RPMI7951 (cell line): ENCODE results near the gene RTEL1. TPM values are rescaled to one million over a fixed set of nuclear protein-coding genes. Genes with fewer than 3 reads are reported as not detected.
"Not testable (repeated sequence)": the region's sequence is repeated elsewhere in the genome, so short reads cannot be mapped to it uniquely, and the experiment has no call there.

Experiments used
- DNase-seq: peaks from one replicate; pipeline ENCODE4 v3.0.0-alpha.2; 2012; ENCODE audit warnings: low read depth
- total RNA-seq: library from RNA; depleted of rRNA; stranded (reverse); fragments of >200 nt; shearing (Covaris generic); gene quantifications from 2 replicates; pipeline ENCODE4 v1.2.3, GENCODE V29; 2014; rRNA removed

Gene RTEL1, protein sequence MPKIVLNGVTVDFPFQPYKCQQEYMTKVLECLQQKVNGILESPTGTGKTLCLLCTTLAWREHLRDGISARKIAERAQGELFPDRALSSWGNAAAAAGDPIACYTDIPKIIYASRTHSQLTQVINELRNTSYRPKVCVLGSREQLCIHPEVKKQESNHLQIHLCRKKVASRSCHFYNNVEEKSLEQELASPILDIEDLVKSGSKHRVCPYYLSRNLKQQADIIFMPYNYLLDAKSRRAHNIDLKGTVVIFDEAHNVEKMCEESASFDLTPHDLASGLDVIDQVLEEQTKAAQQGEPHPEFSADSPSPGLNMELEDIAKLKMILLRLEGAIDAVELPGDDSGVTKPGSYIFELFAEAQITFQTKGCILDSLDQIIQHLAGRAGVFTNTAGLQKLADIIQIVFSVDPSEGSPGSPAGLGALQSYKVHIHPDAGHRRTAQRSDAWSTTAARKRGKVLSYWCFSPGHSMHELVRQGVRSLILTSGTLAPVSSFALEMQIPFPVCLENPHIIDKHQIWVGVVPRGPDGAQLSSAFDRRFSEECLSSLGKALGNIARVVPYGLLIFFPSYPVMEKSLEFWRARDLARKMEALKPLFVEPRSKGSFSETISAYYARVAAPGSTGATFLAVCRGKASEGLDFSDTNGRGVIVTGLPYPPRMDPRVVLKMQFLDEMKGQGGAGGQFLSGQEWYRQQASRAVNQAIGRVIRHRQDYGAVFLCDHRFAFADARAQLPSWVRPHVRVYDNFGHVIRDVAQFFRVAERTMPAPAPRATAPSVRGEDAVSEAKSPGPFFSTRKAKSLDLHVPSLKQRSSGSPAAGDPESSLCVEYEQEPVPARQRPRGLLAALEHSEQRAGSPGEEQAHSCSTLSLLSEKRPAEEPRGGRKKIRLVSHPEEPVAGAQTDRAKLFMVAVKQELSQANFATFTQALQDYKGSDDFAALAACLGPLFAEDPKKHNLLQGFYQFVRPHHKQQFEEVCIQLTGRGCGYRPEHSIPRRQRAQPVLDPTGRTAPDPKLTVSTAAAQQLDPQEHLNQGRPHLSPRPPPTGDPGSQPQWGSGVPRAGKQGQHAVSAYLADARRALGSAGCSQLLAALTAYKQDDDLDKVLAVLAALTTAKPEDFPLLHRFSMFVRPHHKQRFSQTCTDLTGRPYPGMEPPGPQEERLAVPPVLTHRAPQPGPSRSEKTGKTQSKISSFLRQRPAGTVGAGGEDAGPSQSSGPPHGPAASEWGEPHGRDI (N-terminal part only)
- total RNA-seq: 17.4 and 18.7 TPM in 2 replicates

DNA sequence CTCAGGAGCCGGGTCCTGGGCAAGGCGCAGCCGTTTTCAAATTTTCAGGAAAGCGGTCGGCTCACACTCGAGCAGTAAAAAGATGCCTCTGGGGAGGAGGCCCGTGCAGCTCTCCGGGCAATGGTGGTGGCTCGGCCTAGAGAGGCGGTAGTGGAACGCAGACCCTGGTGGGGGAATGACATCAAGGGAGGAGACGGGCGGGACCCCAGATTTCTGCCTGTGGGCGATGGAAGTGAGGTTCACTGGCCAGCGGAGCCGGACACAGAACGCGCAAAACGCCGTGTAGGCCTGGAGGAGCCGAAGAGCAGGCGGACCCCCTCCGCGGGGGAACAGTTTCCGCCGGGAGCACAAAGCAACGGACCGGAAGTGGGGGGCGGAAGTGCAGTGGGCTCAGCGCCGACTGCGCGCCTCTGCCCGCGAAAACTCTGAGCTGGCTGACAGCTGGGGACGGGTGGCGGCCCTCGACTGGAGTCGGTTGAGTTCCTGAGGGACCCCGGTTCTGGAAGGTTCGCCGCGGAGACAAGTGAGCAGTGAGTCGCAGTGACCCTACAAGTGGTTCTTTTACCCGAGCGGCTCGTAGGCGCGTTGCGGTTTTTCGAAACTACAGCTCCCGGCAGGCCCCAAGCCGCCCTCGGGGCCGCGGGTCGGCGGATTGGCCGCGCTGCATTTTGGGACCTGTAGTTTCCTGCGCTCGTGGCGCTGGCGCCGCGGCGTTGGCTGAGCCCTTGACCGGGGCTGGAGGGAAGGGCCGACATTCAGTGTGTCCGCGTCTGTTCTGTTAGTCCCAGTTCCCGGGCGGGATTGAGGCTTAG, at the start of gene RTEL1:
TSS of gene RTEL1 (plus strand) at position 376 of the 812 bp plus-strand sequence. CDS start 1,091 bp downstream, outside the sequence.
- DNase-seq: peak; percentile 95

DNA sequence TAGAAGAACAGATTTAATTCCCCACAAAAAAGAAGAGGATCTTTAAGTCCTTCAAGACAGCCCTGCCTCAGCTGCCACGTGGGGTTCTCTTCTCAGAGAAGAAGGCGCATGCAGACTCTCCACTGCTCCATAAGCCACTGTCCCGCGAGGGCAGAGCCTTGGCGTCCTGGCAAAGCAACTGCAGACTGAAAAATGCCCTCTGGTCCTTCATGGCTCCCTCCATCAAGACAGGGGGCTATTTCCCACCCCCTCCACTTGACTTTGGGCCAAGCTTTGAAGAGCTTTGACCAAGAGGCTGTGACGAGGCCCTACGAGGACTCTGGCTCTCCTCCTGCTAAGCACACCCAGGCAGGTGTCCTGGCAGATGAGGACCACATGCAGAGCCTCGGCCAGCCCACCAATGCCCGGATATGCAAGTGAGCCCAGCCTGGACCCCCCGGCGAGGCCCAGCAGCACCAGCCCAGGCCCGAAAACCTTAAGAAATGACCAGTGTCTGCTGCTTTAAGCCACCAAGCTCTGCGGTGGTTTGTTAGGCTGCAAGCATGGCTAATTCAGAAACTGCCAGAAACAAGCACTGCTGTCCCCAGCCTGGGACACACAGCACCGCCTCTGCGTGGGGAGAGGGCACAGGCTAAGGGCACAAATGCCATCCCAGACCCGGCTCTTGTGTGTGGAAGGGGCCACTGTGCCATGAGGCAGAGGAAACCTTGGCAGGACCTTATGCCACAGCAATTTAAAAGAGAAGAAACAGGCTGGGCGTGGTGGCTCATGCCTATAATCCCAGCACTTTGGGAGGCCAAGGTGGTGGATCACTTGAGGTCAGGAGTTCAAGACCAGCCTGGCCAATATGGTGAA, 47.3 kb upstream of the RTEL1 start:
- DNase-seq: no peak

DNA sequence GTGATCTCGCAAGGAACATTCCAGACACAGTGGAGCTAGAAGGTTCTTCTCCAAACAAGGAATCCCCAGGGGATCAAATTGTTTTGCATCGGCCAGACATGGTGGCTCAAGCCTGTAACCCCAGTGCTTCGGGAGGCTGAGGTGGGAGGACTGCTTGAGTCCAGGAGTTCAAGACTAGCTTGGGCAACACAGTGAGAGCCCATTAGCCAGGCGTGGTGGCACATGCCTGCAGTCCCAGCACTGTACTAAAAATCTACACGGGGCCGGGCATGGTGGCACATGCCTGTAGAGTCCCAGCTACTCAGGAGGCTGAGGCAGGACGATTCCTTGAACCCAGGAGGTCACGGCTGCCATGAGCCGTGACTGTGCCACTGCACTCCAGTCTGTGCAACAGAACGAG, 46.5 kb upstream of the RTEL1 start:
- DNase-seq: no peak

DNA sequence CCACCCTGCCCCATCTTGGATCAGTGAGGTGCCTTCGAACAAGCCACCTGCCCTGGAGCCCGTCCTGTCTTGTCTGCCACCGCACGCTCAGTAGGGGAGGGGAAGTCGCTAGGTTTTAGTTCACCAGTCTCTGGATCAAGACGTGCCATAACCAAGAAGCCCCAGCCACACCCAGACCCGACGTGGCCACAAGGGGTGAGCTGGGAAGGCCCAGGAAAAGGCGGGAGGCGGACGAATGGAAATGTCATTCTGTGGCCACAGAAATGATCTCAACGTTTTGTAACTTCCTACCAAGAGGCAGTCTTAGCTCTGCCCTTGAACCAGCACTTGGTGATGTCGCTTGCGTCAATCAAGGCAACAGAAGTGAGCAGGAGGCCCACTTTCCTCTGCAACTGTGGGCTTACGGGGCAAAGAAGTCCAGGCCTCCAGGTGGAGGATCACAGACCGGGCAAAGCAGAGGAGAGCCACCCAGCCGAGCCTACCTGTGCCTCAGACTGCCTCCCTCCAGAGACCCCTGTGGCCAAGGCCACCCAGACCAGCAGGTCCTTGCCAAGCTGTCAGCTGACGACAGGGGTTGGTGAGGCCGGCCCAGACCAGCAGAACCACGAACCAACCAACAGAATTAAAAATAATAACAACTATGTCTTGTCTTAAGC, 45.7 kb upstream of the RTEL1 start:
- DNase-seq: no peak

DNA sequence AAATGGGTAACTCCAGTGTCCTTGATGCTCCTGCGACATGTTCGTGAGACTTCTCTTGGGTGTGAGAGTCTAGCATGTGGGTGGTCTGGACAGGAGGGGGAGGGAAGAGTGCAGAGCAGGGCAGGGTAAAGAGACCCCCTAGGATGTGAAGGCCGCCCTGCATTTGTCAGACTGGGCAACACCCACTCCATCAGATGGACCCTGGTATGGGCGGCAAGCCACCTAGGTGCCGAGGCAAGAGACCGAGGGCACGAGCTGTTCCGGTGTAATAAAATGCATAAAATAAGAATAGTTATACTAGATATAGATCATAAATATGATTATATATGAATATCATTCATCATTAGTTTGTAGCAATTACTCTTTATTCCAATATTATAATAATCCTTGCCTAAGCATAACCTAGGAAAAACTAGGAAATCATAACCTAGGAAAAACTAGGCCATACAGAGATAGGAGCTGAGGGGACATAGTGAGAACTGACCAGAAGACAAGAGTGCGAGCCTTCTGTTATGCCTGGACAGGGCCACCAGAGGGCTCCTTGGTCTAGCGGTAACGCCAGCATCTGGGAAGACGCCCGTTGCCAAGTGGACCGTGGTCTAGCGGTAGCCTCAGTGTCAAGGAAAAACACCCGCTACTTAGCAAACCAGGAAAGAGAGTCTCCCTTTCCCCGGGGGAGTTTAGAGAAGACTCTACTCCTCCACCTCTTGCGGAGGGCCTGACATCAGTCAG, 44.1 kb upstream of the RTEL1 start:
- DNase-seq: not testable (repeated sequence)

DNA sequence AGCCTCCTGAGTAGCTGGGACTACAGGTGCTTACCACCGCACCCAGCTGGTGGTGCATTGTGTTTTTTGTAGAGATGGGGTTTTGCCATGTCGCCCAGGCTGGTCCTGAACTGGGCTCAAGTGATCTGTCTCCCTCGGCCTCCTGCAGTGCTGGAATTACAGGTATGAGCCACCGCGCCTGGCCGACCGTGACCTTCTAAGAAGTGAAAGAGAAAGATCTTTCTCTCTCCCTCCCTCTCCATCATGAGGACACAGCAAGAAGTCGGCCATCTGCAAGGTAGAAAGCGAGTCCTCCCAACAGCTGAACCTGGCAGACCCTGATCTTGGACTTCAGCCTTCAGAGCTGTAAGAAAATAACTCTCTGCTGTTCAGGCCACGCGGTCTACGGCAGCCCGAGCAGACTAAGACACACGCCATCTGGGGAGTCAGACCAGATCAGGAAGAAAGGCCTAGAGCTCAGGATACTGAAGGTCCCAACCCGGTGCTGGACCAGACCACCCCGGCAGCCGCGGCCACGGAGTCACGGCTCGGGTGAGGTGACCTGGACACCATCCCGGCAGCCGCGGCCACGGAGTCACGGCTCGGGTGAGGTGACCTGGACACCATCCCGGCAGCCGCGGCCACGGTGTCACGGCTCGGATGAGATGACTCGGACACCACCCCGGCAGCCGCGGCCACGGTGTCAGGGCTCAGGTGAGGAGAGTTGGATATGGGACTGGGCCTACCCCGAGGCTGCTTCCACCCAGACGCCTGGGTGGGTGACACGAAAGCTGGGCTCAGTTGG, 40.8 kb upstream of the RTEL1 start:
- no peak for DNase-seq

DNA sequence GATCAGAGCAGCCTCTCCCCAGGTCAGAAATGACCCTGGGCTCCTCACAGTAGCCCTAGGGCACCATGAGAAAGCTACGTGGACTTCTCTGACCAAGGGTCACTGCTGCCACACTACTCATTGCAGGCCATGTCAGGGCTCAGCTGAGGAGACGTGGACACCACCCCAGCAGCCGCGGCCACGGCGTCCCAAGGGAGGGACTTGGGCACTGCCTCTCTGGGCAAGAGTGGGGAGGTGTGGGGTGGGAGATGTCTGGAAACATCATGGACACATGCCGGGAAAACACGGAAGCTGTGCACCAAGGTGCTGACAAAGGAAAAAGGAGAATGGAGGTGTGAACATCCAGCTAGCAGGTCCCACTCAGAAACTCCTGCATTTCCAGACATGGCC, 40.2 kb upstream of the RTEL1 start:
- DNase-seq: no peak

DNA sequence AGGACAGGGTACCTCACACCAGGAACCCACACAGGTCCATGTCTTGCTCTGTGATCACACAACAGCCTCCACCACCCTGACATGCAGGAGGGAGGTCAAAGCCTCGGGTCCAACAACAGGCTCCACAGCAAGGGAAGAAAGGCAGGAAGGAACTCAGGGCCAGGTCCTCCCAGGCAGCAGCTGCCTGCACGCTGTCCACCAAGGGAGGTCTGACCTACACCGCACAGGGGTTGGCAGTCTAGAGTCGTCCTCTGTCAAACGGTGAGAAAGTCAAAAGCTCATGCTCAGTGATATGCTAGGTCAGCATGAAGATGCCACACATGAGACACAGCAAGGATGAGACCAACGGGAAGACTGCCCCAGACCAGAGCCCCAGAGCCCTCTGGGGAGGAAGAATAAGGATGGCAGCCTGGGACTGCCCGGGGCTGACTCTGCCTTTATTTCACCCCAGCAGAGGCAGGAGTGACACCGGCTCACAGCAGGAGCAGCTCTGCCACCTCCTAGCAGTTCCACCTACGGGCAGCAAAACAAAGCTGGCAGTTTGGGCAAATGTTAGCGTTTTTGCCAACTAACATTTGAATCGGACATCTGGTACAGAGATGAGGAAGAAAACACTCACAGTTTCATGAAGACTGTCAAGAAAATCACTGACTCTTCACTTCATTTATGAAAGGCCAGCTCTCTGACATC, 39.7 kb upstream of the RTEL1 start:
- DNase-seq: no peak

DNA sequence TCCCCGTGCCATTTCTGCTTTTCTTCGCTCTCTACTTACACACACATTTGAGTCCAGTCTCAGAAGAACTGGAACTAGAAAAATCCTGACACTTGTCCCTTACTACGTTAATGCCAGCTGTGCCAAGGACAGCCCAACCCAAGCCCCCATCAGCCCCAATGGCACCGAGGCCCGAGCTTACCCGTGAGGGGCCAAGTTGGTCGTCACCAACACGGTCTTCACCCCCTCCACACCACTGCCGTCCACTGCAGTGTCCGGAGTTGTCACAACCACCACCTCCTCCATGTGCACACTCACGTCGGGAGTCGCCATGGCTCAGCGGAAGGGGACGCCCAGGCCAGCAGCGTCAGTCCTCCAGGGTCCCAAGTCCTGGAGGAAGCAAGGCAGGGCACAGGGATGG, 39.0 kb upstream of the RTEL1 start:
- no peak for DNase-seq

DNA sequence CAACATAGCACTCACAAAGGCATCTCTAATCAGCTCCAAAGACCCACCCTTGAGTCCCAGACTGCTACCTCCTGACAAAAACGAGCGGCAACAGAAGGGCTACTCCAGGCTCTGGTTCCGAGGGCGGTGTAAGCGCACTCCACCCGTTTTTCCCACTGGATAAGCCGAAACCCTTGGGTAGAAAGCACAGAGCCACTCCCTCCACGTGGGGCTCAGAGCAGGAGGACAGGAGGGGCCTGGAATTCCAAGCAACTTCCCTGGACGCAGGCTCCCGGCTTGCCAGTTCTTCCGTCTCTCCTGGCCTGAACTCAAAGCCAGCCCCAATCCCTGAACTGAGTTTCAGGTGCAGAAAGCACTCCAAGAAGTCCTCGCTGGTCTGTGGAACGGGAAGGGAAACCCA, 38.6 kb upstream of the RTEL1 start:
- no peak for DNase-seq

DNA sequence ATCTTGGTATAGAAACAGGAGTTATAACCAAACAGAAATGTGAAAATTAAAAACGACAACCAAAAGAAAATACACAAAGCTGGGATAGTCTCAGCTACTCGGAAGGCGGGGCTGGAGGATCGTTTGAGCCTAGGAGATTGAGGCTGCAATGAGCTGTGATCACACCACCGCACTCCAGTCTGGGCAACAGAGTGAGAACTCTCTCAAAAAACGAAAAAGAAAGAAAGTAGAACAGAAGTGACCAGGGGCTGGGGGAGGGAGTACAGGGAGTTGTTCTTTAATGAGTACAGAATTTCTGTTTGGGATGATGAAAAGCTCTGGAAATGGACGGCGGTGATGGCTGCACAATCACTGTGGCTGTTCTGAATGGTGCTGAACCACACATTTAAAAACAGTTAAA, 37.1 kb upstream of the RTEL1 start:
- no peak for DNase-seq

DNA sequence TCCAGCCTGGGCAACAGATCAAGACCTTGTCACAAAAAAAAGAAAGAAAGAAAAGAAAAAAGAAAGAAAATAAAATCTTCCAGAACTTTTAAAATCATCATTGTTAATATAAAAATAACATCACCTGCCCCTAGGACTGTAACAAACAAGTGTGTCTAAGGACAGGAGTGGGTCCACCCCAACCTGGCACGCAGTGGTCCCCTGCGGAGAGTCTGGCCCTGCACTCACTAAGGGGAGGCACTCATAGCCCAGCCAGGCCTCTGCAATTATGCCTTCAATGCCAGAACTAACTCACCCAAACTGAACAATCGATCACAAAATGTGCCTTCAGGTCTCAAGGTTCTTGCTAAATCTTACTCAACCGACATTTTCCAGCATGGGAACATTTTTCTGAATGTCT, 36.0 kb upstream of the RTEL1 start:
- DNase-seq: no peak

DNA sequence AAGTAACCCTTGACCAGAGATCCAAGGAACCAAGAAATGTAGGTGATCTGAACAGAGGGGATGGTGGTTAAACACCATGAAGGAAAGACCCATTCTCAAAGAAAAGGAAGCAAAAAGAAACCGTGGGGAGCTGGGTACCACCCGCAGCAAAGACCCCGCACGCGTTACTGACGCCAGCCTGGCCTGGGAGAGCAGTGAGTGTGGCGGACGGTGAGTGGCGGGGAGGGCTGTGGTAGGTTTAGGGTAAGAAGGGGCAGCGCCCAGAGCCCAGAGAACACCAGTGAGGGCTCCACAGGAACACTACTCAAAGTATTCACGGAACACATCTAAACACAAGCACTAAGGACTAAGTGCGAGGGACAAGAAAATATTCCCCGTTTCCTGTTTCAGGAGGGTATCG, 35.4 kb upstream of the RTEL1 start:
- no peak for DNase-seq

DNA sequence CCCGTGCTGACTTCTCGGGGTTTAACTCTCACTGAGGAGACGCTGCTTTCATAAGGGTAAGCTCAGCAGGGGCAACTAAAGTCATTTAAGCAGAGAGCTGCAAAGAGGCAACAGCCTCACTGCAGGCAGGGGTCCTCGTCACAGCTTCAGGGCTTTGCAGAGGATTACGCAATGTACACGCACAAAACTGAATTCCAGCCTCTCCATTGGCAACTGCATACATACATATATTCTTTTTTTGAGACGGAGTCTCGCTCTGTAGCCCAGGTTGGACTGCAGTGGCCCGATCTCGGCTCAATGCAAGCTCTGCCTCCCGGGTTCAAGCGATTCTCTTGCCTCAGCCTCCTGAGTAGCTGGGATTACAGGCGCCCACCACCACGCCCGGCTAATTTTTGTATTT, 33.6 kb upstream of the RTEL1 start:
- DNase-seq: peak; percentile 19

DNA sequence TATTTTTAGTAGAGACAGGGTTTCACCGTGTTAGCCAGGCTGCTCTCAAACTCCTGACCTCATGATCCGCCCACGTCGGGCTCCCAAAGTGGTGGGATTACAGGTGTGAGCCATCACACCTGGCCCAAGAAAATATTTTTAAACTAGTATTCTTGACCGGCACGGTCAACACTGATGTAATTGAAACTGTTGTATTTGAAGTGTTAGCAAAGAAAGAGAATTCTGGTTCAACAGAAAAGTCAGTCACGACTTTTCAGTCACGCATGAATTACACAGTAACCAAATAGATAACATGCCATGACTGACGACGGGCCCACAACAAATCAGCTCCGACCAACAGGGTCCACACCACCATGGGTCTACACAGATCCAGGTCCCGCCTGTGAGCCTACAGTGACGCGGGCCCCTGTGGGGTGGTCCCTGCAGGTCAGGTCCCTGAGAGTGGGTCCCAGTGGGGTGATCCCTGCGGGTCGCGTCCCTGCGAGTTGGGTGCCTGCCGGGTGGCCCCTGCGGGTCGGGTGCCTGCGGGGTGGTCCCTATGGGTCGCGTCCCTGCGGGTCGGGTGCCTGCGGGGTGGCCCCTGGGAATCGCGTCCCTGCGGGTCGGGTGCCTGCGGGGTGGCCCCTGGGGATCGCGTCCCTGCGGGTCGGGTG, 32.2 kb upstream of the RTEL1 start:
- peak; percentile 74 for DNase-seq

DNA sequence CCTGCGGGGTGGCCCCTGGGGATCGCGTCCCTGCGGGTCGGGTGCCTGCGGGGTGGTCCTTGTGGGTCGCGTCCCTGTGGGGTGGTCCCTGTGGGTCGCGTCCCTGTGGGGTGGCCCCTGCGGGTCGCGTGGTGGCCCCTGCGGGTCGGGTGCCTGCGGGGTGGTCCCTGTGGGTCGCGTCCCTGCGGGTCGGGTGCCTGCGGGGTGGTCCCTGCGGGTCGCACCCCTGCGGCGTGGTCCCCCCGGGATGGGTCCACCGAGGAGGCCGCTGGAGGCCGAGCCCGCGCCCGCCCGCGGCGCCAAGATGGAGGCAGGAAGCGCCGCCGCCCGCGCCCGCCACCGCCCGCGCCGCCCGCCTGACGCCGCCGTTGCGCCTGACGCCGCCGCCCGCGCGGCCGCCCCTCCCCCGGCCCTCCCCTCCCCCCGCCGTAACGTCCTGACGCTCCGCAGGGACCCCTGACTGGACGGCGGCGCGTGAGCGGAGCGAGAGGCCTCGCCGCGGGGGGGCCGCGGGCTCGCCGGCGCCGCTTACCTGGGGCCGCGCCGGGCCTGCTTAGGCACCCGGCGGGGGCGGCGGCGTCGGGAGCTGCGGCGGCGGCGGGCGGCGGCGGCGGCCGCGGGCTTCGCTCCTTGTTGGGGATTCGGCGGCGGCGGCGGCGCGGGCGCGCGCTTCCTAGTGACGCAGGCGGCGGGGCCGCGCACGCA, 31.5 kb upstream of the RTEL1 start, which contains the start of gene GMEB2:
TSS of gene GMEB2 (minus strand) at position 678 of the 705 bp plus-strand sequence. CDS start 7,704 bp downstream, outside the sequence.
- peak; percentile 81 for DNase-seq
